ENCODE measurements around the gene PXDN.

PXDN gene

DNA sequence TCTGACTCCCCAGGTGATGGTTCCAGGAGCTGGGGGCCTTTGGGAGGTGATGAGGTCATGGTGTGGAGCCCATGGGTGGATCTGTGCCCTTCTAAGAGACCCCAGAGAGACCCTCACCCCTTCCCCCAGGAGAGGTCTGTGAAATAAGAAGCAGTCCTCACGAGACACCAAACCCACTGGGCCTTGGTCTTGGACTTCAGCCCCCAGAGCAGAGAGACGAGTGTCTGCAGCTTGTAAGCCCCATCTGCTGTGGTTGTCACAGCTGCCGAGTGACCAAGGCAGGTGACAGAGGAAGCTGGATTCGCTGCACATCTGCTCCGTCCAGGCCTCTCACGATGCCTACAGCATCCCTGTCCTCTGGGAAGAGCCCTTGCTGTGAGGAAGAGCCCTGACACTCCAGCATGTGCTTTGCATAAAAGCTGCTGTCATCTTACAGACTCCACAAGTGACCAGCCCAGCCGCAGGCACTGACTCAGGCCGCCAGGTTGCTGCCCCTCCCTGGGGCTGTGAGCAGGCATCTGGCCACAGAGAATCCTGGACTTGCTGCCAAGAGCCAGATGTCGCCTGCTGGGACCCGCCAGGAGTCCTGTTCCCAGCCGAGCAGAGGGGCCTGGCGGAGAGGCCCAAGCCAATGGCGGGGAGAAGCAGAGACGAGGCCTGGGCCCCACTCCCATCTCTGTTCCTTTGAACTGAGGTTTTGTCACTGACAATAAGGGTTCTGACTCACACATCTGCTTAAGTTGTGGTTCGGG is 150.8 kb downstream of the PXDN start:
- DNase-seq, result no peak

DNA sequence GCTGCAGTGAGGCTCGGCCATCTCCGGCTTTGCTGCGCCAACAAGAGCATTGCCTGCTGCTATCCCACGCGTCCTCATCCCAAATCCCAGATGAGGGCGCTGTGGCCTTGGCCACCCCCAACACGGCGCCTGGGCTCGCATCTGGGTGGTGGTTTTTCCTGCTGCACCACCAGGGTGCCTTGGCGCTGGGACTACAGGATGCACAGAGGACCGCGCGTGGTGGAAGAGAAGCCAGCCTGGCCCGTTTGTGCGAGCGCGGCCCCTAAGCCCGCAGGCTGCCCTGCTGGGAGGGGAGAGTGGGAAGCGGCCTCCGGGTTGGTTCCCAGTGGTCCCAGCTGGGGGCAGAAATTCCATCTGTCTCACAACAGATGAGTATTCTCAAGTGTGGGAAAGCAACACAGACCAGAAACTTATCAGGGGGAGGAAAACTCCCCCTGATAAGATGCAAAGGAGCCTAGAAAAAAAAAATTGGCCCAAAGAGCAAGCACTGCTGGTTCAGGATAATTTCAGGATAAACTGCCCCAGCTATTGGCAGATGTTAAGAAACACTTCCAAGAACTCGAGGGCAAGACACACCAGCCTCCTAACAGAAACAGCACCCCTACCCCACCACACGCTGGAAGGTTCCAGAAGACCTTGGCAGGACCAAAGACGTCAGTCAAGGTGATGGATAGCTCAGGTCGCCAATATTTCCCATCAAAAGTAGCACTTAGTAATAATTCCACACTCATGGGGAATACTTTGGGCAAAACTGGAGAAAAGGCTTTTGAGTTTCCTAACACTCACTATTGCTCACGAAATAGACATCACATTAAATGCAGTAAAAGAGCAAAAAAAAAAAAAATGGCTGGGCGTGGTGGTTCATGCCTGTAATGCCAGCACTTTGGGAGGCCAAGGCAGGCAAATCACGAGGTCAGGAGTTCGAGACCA is 152.1 kb downstream of the PXDN start:
- no peak for DNase-seq

DNA sequence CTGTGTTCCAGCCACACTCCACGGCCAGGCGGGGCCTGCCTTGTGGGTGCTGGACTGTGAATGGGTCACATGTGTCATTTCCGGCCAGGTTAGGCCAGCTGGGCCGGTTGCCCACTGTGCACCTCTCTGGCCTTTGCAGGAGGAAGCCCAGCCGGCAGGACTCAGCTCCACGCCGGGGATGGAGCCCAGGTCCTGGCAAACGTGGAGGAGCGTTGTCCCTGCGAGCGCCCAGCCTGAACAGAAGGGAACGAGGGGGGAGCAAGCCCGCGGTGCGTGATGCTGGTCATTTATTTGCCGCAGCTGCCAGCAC is 152.9 kb downstream of the PXDN start:
- no peak for DNase-seq

DNA sequence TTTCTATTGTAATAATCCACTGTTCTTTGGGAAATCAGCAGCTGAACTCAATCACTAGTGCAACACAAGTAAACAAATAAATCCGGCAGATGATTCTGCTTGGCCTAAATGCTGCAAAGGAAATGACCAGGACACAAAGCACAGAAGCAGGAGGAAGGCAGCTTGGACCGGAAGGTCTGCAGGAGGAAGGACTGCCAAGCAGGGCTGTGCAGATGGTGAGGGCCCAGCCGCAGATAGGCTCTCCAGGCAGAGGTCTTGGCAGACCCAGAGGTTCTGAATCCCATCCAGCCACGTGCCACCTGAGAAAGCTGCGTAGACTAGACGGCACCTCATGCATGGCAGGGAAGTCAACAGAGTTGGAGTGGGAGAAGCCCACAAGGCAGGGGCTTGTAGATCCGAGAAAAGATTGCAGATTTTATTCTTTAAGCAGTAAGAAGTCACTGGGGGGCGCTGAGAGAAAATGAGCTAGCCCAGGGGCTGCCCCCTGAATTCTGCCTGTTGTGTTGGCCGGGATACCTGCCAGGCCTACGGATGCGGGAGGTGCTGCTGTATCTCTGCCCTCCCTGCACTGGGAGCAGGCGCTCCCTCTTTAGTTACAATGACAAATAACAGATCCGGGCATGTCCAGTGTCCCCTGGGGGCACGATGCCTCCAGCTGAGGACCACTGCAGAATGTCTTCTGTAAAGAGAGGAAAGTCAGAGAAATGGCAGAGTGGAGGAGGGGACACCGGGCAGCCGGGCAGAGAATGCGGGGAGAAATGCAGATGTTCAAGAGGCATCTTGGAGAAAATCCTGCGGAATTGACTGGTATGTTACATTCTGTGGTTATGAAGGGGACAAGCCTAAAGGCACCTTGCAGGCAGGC is 153.5 kb downstream of the PXDN start:
- no peak for DNase-seq

DNA sequence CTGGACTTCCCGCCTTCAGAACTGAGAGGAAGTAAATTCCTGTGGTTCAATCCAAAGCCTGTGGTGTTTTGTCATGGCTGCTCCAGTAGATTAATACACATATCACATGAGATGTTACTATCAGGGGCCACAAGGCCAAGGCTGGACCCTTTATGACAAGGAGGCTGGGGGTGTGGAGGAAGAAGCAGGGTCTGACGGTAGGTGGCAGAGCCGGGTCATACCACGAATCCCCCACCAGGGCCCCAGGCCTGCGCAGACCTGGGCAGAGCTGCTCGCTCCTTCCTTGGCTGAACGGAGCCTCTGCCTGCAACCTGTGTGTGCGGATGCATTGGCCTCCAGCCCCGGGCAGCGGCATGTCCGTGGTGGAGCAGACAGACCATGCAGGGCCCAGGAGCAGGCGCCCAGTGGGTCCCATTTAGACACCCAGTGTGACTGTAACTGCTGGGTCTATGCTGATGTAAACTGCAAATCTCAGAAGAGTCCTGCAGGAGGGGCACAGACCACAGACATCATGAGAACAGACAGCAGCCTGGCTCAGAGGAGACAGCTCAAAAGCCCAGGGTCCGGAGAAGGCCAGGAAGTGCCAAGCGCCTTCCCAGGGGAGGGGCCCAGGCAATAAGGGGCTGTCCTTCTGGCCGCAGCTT is 155.2 kb downstream of the PXDN start:
- DNase-seq, result no peak

DNA sequence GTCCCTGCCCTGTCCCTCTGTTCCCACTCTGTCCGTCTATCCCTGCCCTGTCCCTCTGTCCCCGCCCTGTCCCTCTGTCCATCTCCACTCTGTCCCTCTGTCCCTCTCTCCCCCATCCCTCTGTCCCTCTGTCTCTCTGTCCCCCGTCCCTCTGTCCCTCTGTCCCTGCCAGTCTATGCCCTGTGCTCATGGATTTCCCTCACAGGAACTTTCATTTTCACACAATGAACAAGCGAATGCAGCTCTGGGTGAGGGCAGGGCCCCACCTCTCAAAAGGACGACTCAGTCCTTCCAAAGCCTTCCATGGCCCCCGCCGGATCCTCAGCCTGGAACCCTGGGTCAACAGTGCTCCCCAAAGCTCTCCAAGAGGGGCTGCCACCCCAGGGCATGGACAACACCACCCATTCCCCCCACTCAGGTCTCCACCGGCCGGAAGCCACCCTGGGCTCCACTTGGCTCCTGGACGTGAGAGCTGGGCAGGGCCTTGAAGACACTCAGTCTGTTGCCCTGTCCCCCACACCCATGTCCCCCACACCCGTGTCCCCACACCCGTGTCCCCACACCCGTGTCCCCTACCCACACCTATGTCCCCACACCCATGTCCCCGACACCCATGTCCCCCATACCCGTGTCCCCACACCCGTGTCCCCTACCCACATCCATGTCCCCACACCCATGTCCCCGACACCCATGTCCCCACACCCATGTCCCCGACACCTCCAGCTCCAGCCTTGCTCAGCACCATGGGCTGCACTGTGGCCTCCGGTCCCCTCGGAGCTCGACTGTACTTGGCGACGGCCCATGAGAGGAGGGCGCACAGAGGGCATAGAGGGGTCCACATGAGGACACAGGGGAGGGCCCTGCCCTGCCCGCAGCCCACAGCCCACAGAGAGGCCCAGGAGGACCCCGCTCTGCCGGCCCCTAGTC is 156.0 kb downstream of the PXDN start:
- no peak for DNase-seq

DNA sequence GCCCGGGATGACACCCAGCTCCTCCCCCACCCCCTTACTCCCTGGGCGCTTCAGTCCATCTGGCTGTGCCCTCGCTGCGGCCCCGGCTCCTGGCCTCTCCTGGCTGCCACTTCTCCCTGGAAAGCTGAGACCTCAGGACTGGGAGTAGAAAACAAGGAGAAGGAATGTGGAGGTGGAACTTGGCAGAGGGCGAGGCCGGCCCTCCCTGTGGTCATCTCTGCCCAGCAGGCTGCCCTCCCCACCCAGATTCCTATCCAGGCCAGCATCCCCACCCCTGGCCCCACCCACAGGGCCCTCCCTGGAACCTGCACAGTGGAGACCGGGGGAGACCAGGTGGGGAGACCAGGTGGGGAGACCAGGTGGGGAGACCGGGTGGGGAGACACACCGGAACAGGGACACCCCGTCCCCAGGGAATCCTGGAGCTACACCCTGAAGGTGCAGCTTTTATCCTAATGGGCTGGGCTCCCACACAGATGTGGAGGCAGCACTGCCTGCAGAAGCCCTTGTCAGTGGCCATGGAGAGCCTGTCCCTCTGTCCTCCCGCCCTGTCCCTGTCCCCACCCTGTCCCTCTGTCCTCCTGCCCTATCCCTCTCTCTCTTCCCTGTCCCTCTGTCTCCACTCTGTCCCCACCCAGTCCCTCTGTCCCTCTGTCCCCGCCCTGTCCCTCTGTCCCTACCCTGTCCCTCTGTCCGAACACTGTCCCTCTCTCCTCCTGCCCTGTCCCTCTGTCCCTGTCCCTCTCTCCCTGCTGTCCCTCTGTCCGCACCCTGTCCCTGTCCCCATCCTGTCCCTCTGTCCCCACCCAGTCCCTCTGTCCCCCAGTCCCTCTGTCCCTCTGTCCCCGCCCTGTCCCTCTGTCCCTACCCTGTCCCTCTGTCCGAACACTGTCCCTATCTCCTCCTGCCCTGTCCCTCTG is 157.1 kb downstream of the PXDN start:
- DNase-seq, result no peak

DNA sequence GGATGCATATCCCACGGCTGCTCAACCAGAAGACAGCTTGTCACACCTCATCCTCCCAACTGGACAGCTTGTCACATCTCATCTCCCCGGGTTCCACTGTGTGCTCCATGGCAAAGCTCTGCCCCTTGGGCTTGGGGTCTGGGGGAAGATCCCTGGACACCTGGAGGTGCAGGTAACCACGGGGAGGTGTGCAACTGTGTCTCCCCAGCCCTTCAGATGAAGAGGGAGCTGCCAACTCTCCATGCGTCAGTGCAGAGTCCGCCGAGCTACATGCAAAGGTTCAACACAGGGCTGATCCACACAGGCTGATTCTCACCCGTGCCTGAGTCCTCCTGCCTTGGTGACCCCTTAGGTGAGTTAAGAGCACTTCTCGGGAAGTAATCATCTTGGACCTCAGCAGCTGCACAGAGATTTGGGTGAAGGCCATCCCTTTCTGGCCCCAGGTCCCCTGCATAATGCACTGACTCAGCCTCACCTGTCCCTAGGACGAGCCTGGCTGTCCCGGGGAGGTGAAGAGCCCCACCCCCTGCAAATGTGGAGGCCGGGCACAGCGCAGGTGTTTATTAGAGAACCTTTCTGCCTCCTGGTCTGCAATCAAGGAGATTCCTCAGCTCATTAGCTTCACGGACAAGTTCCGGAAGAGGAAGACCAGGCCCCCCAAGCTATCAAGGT is 157.9 kb downstream of the PXDN start:
- no peak for DNase-seq

DNA sequence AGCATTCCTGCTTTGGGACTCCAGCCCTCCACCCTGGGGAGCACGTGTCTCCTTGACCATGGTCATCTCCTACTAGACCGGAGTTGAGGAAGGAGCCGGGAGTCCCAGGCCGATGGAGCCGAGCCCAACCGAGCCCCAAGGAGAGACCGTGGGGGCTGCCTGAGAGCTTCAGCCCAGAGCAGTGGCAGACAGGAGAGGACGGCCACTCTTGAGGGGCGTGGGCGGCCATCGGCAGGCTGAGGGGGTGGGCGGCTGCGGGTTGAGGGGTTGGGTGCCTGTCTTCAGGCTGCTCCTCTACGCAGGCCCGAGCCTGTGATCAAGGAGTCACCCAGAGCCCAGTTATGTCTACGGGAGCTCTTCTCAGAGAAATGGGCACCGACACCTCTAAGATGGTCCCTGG is 158.7 kb downstream of the PXDN start:
- DNase-seq, result no peak

DNA sequence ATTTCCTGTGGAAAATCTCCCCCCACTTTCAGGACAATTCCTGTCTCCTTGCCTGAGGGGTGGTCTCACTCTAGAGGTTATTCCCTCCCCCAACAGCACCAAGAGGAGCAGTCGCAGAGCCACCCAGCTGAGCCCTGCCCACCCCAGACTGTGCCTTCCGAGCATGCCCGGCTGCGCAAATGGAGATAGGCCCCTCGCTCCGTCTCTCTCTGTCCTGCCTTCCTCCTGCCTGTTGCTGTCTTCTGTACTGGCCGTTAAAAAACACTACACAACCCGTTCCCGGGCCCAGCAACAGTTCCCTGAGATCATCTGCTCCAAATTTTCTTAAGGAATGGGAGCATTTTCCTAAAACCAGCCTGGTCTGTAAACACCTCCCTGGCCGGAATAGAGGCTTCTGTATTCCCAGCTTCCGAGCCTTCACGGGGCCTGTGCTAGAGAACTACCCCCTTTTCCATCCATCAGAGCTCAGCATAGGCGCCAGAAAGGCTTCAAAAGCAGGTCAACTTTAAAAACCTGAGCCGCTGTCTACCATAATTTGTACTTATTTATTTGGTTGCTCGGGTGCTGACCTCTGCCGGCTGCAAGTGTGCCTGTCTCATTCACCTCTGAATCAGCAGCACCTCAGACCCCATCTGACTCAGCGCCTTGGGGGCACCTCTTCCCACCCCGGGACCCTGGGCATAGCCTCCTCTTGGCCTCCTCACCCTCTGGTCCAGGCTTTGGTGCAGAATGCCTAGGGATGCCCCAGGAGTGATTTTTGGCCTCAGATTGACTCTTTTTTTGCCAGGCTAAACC is 159.4 kb downstream of the PXDN start:
- no peak for DNase-seq

DNA sequence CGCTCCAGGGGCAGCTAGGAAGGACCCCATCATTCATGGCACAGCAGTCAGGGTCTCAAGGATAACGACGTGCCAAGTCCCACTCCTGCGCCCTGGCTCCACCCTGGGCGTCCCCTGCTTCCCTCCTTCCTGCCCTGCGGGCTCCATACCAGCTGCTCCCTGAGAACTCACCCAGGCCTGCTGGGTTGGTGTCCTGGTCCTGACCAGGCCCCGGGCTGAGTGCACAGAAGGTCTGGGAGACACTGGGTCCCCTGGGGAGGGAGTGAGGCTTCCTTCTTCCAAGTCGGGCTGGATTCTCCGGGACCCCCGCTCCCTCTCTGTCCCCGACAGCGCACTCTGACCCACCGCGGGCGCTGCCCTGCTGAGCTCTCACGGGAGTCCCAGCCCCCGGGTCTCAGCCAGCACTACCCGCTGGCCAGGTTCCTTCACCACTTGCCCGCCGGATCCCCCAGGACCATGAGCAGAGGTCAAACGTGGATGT is 160.2 kb downstream of the PXDN start:
- no peak for DNase-seq

DNA sequence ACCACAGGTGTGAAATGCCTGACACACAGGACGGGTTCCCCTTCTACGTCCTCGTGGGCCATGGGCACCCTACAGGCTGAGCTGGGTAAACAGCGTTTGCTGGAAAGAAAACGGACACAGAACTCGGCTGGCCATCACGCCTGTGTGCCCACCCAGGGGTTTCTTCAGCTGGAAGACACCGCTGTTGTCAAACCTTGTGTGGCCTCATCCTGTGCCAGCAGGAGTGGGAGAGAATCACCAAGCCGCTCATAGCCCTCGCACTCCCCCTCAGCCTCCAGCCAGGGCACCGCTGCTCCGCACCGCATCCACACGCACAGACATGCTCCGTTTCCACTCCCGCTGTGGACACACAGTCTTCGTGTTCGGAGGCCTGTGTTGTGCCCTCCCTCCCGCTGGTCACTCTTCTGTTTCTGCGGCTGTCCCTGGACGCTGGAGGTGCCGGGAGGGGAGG is 161.4 kb downstream of the PXDN start:
- DNase-seq, result no peak

DNA sequence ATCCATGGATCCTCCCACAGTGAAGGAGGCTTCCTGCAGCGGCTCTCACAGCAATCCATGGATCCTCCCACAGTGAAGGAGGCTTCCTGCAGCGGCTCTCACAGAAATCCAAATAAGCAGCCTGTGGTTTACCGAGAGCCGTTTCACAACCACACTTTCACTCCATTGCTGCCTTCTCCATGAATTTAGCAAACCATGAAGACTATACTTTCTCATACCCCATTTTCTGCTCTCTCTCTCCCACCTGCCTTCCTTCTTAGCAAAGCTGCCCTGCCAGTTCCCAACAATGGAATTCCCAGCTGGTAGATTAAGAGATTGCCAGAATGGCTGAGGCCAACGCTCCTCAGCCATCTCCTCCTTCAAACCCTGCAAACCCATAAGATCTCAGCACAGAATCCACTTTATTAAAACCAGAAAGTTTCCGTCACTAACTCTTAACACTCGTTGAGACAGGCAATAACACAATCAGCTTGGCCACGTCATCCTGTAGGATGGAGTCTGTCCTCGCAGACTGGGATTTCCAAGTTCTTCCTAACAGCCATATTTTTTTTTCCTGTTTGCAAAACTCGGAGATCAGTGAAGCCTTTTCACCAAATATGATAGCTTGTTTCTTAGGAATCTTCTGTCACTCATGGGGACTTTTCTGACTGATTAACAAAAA is 162.2 kb downstream of the PXDN start:
- DNase-seq, result no peak

Data from inflammatory macrophage (primary cell).